Activated CD4-positive, alpha-beta T cell treated with anti-CD3 and anti-CD28 coated beads, Interleukin-2, amount 10 ng/mL, durations not matched to agents 24 days and 14 days (primary cell): ENCODE measurements around the gene ABCC5. TPM values are rescaled to one million over a fixed set of nuclear protein-coding genes. Genes with fewer than 3 reads are reported as not detected.
A peak's percentile ranks its signal among the peaks of the same experiment; 100 is the strongest.
"Not testable (repeated sequence)": the region's sequence is repeated elsewhere in the genome, so short reads cannot be mapped to it uniquely, and the experiment has no call there.

ENCODE experiments used
- DNase-seq: peaks from one replicate; pipeline ENCODE4 v3.0.0; 2022
- H3K27ac Mint-ChIP-seq: one replicate; pipeline ENCODE4 v1.8.0; 2022; ENCODE audit warnings: mild to moderate bottlenecking, mixed read lengths
- H3K27me3 Mint-ChIP-seq: one replicate; pipeline ENCODE4 v1.8.0; 2022; ENCODE audit warnings: mixed read lengths
- H3K36me3 Mint-ChIP-seq: one replicate; pipeline ENCODE4 v1.8.0; 2022; ENCODE audit warnings: low read depth, mild to moderate bottlenecking, mixed read lengths
- H3K4me1 Mint-ChIP-seq: one replicate; pipeline ENCODE4 v1.8.0; 2021; ENCODE audit warnings: mixed read lengths
- H3K4me3 Mint-ChIP-seq: one replicate; pipeline ENCODE4 v1.8.0; 2022; ENCODE audit warnings: mild to moderate bottlenecking, moderate library complexity, mixed read lengths
- H3K9me3 Mint-ChIP-seq: one replicate; pipeline ENCODE4 v1.8.0; 2021; ENCODE audit warnings: mixed read lengths
- intact Hi-C: fragments of 100-400 bp; cut with micrococcal nuclease; formaldehyde crosslinking; loops from one replicate; pipeline ENCODE4 v1.15.1; 2023
- total RNA-seq: library from RNA; stranded (reverse); gene quantifications from 2 replicates; pipeline ENCODE4 v1.2.3, GENCODE V29; 2022

The ABCC5 gene
- total RNA-seq, 1 donor from 2014 or later, result 19.7 TPM

- no peaks in the 10 kb centered on the region for H3K36me3 Mint-ChIP-seq
- intact Hi-C loops, result loop anchor here (5.0 to 10.0 kb wide), 2 partner anchors 239 to 646 kb away; partner anchors contain the start of gene EIF2B5
Measured at GRCh38 chr3:183896184-183896583, 121.5 kb downstream of the ABCC5 start.

GRCh38 chr3:183895774-183896173 is 121.9 kb downstream of the ABCC5 start:
- Mint-ChIP-seq H3K27ac (no peak overlapping the region), H3K9me3 (no peaks in the 10 kb centered on the region), H3K4me1 (no peaks in the 10 kb centered on the region)

More at GRCh38 chr3:183896184-183896583, 121.5 kb downstream of the ABCC5 start:
- Mint-ChIP-seq H3K27ac (no peak overlapping the region), H3K27me3 (peaks cover 18% of the 10 kb centered on the region), H3K4me1 (no peaks in the 10 kb centered on the region), H3K9me3 (no peaks in the 10 kb centered on the region), H3K4me3 (no peak overlapping the region)
- no peak for DNase-seq

GRCh38 chr3:183895296-183895695 is 122.4 kb downstream of the ABCC5 start:
- Mint-ChIP-seq H3K9me3 (no peaks in the 10 kb centered on the region), H3K36me3 (no peaks in the 10 kb centered on the region), H3K4me1 (no peaks in the 10 kb centered on the region), H3K27ac (no peak overlapping the region), H3K4me3 (no peak overlapping the region), H3K27me3 (peaks cover 17% of the 10 kb centered on the region)
- intact Hi-C loops, result loop anchor here (1.0 to 10.0 kb wide), 4 partner anchors 122 to 647 kb away; partner anchors contain the start of genes ABCC5 and EIF2B5
- peak; percentile 83 for DNase-seq

More at GRCh38 chr3:183895774-183896173, 121.9 kb downstream of the ABCC5 start:
- intact Hi-C loops, result loop anchor here (1.0 to 10.0 kb wide), 4 partner anchors 122 to 647 kb away; partner anchors contain the start of genes ABCC5 and EIF2B5
- DNase-seq, result no peak
- Mint-ChIP-seq H3K27me3 (peaks cover 18% of the 10 kb centered on the region), H3K36me3 (no peaks in the 10 kb centered on the region), H3K4me3 (no peak overlapping the region)

- no peak overlapping the region for H3K27ac Mint-ChIP-seq
- H3K4me3 Mint-ChIP-seq, result no peak overlapping the region
- intact Hi-C loops, result loop anchor here (10.0 kb wide), 1 partner anchor 242 kb away; the partner anchor contains the start of gene EIF2B5
Measured at GRCh38 chr3:183892610-183893214, 125.0 kb downstream of the ABCC5 start.

GRCh38 chr3:183885766-183886165 is 131.9 kb downstream of the ABCC5 start:
- Mint-ChIP-seq H3K27ac (peak overlapping the region; percentile 50), H3K9me3 (no peaks in the 10 kb centered on the region), H3K27me3 (peaks cover 4% of the 10 kb centered on the region), H3K4me3 (peak overlapping the region; percentile 51), H3K4me1 (peaks cover 21% of the 10 kb centered on the region), H3K36me3 (peaks cover 2% of the 10 kb centered on the region)
- DNase-seq, result no peak
- intact Hi-C loops, result loop anchor here (2.0 to 10.0 kb wide), 2 partner anchors 61 to 501 kb away; partner anchors contain the start of gene MAP6D1

More at GRCh38 chr3:183892610-183893214, 125.0 kb downstream of the ABCC5 start:
- Mint-ChIP-seq H3K27me3 (peaks cover 12% of the 10 kb centered on the region), H3K9me3 (no peaks in the 10 kb centered on the region), H3K36me3 (no peaks in the 10 kb centered on the region), H3K4me1 (no peaks in the 10 kb centered on the region)
- DNase-seq, result no peak

- intact Hi-C loops, result loop anchor here (1.0 to 10.0 kb wide), 6 partner anchors 60 to 762 kb away; partner anchors contain the start of genes ABCC5 and MAP6D1
- peak within 1 kb of the TSS; percentile 93 for H3K27ac Mint-ChIP-seq
- DNase-seq, result peak; percentile 99
- H3K4me3 Mint-ChIP-seq, result peak within 1 kb of the TSS; percentile 94
- H3K9me3 Mint-ChIP-seq, result no peaks in the 10 kb centered on the region
- peaks cover 23% of the 10 kb centered on the region for H3K4me1 Mint-ChIP-seq
- H3K36me3 Mint-ChIP-seq, result peaks cover 4% of the 10 kb centered on the region
- H3K27me3 Mint-ChIP-seq, result peaks cover 2% of the 10 kb centered on the region
Measured at GRCh38 chr3:183884427-183885296, 133.0 kb downstream of the ABCC5 start, which contains the start of gene PARL. Gene PARL (minus strand): TSS chr3:183884880. CDS start chr3:183884846, 34 bp downstream.

GRCh38 chr3:183884097-183884426 is 133.6 kb downstream of the ABCC5 start:
- Mint-ChIP-seq H3K4me1 (peaks cover 25% of the 10 kb centered on the region), H3K36me3 (peaks cover 6% of the 10 kb centered on the region), H3K9me3 (no peaks in the 10 kb centered on the region), H3K4me3 (peak overlapping the region; percentile 94), H3K27me3 (peaks cover 2% of the 10 kb centered on the region), H3K27ac (peak overlapping the region; percentile 93)
- intact Hi-C loops, result loop anchor here (1.0 to 10.0 kb wide), 6 partner anchors 59 to 762 kb away; partner anchors contain the start of genes ABCC5 and MAP6D1
- peak; percentile 67 for DNase-seq

GRCh38 chr3:183883291-183884096 is 134.2 kb downstream of the ABCC5 start:
- no peaks in the 10 kb centered on the region for H3K9me3 Mint-ChIP-seq
- intact Hi-C loops, result loop anchor here (1.0 to 10.0 kb wide), 6 partner anchors 59 to 761 kb away; partner anchors contain the start of genes ABCC5 and MAP6D1

GRCh38 chr3:183880121-183880520 is 137.6 kb downstream of the ABCC5 start:
- intact Hi-C loops, result loop anchor here (5.0 to 10.0 kb wide), 2 partner anchors 495 to 758 kb away; no protein-coding TSS in a partner anchor
- Mint-ChIP-seq H3K27me3 (no peaks in the 10 kb centered on the region), H3K27ac (no peak overlapping the region)

More at GRCh38 chr3:183883291-183884096, 134.2 kb downstream of the ABCC5 start:
- peaks cover 7% of the 10 kb centered on the region for H3K36me3 Mint-ChIP-seq
- peak overlapping the region; percentile 93 for H3K27ac Mint-ChIP-seq
- H3K4me3 Mint-ChIP-seq, result peak overlapping the region; percentile 94
- peaks cover 2% of the 10 kb centered on the region for H3K27me3 Mint-ChIP-seq
- no peak for DNase-seq
- peaks cover 26% of the 10 kb centered on the region for H3K4me1 Mint-ChIP-seq

GRCh38 chr3:183879243-183879642 is 138.4 kb downstream of the ABCC5 start:
- H3K4me3 Mint-ChIP-seq, result no peak overlapping the region
- H3K27me3 Mint-ChIP-seq, result no peaks in the 10 kb centered on the region
- H3K27ac Mint-ChIP-seq, result no peak overlapping the region
- intact Hi-C loops, result no loop called here
- no peaks in the 10 kb centered on the region for H3K9me3 Mint-ChIP-seq
- DNase-seq, result no peak
- peaks cover 20% of the 10 kb centered on the region for H3K36me3 Mint-ChIP-seq
- H3K4me1 Mint-ChIP-seq, result peaks cover 31% of the 10 kb centered on the region

More at GRCh38 chr3:183880121-183880520, 137.6 kb downstream of the ABCC5 start:
- H3K36me3 Mint-ChIP-seq, result peaks cover 20% of the 10 kb centered on the region
- no peak for DNase-seq
- H3K9me3 Mint-ChIP-seq, result no peaks in the 10 kb centered on the region
- H3K4me1 Mint-ChIP-seq, result peaks cover 34% of the 10 kb centered on the region
- H3K4me3 Mint-ChIP-seq, result no peak overlapping the region

GRCh38 chr3:183878071-183878470 is 139.6 kb downstream of the ABCC5 start:
- DNase-seq, result no peak
- intact Hi-C loops, result no loop called here
- no peak overlapping the region for H3K4me3 Mint-ChIP-seq
- peaks cover 19% of the 10 kb centered on the region for H3K36me3 Mint-ChIP-seq
- H3K27me3 Mint-ChIP-seq, result no peaks in the 10 kb centered on the region
- no peak overlapping the region for H3K27ac Mint-ChIP-seq
- peaks cover 23% of the 10 kb centered on the region for H3K4me1 Mint-ChIP-seq
- H3K9me3 Mint-ChIP-seq, result no peaks in the 10 kb centered on the region

- H3K4me3 Mint-ChIP-seq, H3K9me3 Mint-ChIP-seq, H3K27me3 Mint-ChIP-seq, DNase-seq, intact Hi-C loops: not testable (repeated sequence)
- Mint-ChIP-seq H3K27ac (peak overlapping the region; percentile 58), H3K4me1 (peaks cover 17% of the 10 kb centered on the region), H3K36me3 (peaks cover 20% of the 10 kb centered on the region)
Measured at GRCh38 chr3:183877227-183877626, 140.5 kb downstream of the ABCC5 start.

GRCh38 chr3:183875411-183875810 is 142.3 kb downstream of the ABCC5 start:
- Mint-ChIP-seq H3K27me3 (no peaks in the 10 kb centered on the region), H3K9me3 (no peaks in the 10 kb centered on the region), H3K4me3 (no peak overlapping the region), H3K4me1 (peaks cover 27% of the 10 kb centered on the region), H3K36me3 (peaks cover 24% of the 10 kb centered on the region), H3K27ac (no peak overlapping the region)
- DNase-seq, result no peak
- intact Hi-C loops, result no loop called here
